Sigmoid colon (tissue), 7 donors: Measurements from ENCODE around the gene CATSPER1. TPM values are rescaled to one million over a fixed set of nuclear protein-coding genes. Genes with fewer than 3 reads are reported as not detected.
A peak's percentile ranks its signal among the peaks of the same experiment; 100 is the strongest.

Experiments
- DNase-seq: peaks from one replicate; pipeline ENCODE4 v3.0.0-alpha.2; 2019
- H3K27ac ChIP-seq, 4 donors: fragments of 200-600 bp; sonication (generic); one replicate each; pipeline ENCODE4 v1.5.1; 2016 to 2019; ENCODE audit warnings: mild to moderate bottlenecking in 1 of 4
- H3K27me3 ChIP-seq, 3 donors: fragments of 200-600 bp; sonication (generic); one replicate each; pipeline ENCODE4 v1.5.1; 2019; ENCODE audit warnings: mild to moderate bottlenecking in 1 of 3
- H3K36me3 ChIP-seq, 4 donors: fragments of 200-600 bp; sonication (generic); one replicate each; pipeline ENCODE4 v1.5.1; 2016 to 2019
- H3K4me1 ChIP-seq, 4 donors: fragments of 200-600 bp; sonication (generic); one replicate each; pipeline ENCODE4 v1.5.1; 2017 to 2019
- H3K4me3 ChIP-seq, 4 donors: fragments of 200-600 bp; sonication (generic); one replicate each; pipeline ENCODE4 v1.5.1; 2017 to 2019; ENCODE audit warnings: mild to moderate bottlenecking in 2 of 4, moderate library complexity in 1 of 4
- H3K9me3 ChIP-seq, 4 donors: fragments of 200-600 bp in 3 of 4; sonication (generic) in 3 of 4; one replicate each; pipeline versions ENCODE4 v1.5.1 to v1.6.1; 2013 to 2019
- EP300 ChIP-seq, 4 donors: sonication (generic); formaldehyde crosslinking; IDR thresholded peaks; one replicate each; pipeline ENCODE4 v1.6.1; 2017; ENCODE audit warnings: antibody characterized with exemption in 4 of 4
- POLR2A ChIP-seq, 2 donors: fragments of 450-650 bp; IDR thresholded peaks; one replicate each; pipeline ENCODE4 v1.6.1; 2016; ENCODE audit warnings: antibody characterized with exemption in 2 of 2, mild to moderate bottlenecking in 2 of 2, moderate library complexity in 2 of 2
- POLR2AphosphoS5 ChIP-seq, 4 donors: sonication (generic); formaldehyde crosslinking; IDR thresholded peaks; one replicate each; pipeline ENCODE4 v1.6.1; 2017; ENCODE audit warnings: antibody characterized with exemption in 4 of 4
- WGBS, 2 donors: extraction: QIAGEN DNeasy Blood & Tissue Kit; methylation state at CpG; one replicate each; pipeline ENCODE4 v1.1.7; 2013; 5-methylcytosine and 5-hydroxymethylcytosine counted together
- intact Hi-C: fragments of 100-400 bp; cut with DNase I; formaldehyde crosslinking; loops from one replicate; pipeline ENCODE4 v1.15.1; 2023
- polyA plus RNA-seq, 3 donors: library from polyadenylated mRNA; stranded (reverse); fragments of 200-250 nt; gene quantifications; one replicate each; pipeline ENCODE4 v1.2.3, GENCODE V29; 2013
- total RNA-seq, 4 donors: library from RNA; depleted of rRNA; stranded (reverse); fragments of >200 nt; gene quantifications; one replicate each; pipeline ENCODE4 v1.1.0, GENCODE V29; 2016
- TF ChIP-seq, protein P1 (sequence below), 4 experiments: fragments of 450-650 bp in 3 of 4; fragments of 200-600 bp in 1 of 4; IDR thresholded peaks; one replicate each; pipeline ENCODE4 v1.5.1; 2016 to 2019; ENCODE audit warnings: antibody characterized with exemption in 4 of 4, mild to moderate bottlenecking in 3 of 4, moderate library complexity in 2 of 4
- donor health status: healthy with polysubstance abuse.
- donor health status: Bipolar disorder and iron deficiency.
- donor health status: healthy.

Gene CATSPER1
- total and polyA plus RNA-seq, 7 donors: 0.06 TPM; not detected in 6

DNA sequence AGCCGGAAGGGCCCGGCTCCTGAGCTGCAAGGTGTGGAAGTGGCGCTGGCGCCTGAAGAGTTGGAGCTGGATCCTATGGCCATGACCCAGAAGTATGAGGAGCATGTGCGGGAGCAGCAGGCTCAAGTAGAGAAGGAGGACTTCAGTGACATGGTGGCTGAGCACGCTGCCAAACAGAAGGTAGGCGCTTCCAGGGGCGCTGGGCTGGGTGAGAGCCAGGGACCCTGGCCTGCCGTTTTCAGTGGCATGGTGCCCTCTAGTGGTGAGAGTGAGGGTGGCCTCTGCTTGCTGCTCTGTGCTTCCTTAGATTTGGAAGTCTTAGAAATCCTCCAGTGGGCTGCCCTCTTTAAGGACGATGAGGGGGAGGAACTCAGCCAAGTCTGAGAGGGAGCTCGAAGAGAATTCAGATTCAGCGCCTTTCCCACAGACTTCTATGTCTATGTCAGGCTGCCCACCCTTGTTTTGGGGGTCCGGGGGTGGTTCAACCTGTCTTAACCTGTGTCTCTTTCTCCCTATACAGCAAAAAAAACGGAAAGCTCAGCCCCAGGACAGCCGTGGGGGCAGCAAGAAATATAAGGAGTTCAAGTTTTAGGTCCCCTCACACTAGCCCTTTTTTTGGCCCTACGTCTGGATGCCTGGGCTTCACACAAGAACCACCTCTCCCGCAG is 42.0 kb upstream of the CATSPER1 start:
- H3K4me1 ChIP-seq: peaks cover 0 to 40% (median 32%) of the 10 kb centered on the region in 4 donors

DNA sequence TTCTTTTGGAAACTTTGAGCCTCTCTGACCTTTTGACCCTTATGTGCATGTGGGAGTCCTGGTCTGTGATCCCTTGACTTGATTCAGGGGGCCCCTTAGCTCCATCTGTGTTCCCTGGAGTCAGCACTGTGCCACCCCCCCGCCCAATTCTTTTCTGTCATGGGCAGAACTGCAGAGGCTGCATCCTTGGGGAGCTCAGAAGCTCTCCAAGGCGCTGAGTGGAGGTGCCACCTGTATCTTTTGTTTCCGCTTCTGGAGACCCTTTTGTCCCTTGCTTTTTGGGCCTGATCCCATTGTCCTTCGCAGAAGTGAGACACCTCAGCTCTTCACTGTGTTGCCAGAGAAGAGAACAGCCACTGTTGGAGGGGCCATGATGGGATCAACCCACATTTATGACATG is 41.4 kb upstream of the CATSPER1 start:
- no peak for DNase-seq
- Histone ChIP-seq H3K9me3 (no peaks in the 10 kb centered on the region), H3K4me1 (peaks cover 0 to 40% (median 32%) of the 10 kb centered on the region in 4 donors), H3K27ac (peak overlapping the region; percentile 88 to 98 (median 97)), H3K27me3 (no peaks in the 10 kb centered on the region), H3K36me3 (peaks cover 17 to 65% (median 39%) of the 10 kb centered on the region in 4 donors), H3K4me3 (no peak overlapping the region)
- no peak for TF ChIP-seq POLR2A (IDR thresholded peaks at IDR 0.05)
- TF ChIP-seq POLR2AphosphoS5 (IDR thresholded peaks at IDR 0.05): no peak
- no peak for TF ChIP-seq EP300 (IDR thresholded peaks at IDR 0.05)
- TF ChIP-seq, protein P1, sequence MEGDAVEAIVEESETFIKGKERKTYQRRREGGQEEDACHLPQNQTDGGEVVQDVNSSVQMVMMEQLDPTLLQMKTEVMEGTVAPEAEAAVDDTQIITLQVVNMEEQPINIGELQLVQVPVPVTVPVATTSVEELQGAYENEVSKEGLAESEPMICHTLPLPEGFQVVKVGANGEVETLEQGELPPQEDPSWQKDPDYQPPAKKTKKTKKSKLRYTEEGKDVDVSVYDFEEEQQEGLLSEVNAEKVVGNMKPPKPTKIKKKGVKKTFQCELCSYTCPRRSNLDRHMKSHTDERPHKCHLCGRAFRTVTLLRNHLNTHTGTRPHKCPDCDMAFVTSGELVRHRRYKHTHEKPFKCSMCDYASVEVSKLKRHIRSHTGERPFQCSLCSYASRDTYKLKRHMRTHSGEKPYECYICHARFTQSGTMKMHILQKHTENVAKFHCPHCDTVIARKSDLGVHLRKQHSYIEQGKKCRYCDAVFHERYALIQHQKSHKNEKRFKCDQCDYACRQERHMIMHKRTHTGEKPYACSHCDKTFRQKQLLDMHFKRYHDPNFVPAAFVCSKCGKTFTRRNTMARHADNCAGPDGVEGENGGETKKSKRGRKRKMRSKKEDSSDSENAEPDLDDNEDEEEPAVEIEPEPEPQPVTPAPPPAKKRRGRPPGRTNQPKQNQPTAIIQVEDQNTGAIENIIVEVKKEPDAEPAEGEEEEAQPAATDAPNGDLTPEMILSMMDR (IDR thresholded peaks at IDR 0.05): no peak
- intact Hi-C loops: no loop called here
- WGBS, 2 donors: 86 to 96% methylated on average over 4 of the region's 4 CpGs

More for the DNA sequence above, 42.0 kb upstream of the CATSPER1 start:
- Histone ChIP-seq H3K27ac (peak overlapping the region; percentile 88 to 98 (median 97)), H3K27me3 (no peaks in the 10 kb centered on the region), H3K9me3 (no peaks in the 10 kb centered on the region), H3K4me3 (no peak overlapping the region), H3K36me3 (peaks cover 14 to 59% (median 33%) of the 10 kb centered on the region in 4 donors)
- TF ChIP-seq, protein P1 (IDR thresholded peaks at IDR 0.05): peak; percentile 36 to 96 (median 76)
- no peak for TF ChIP-seq POLR2A (IDR thresholded peaks at IDR 0.05)
- DNase-seq: peak; percentile 80
- 59 to 63% methylated on average over 17 of the region's 17 CpGs for WGBS, 2 donors
- intact Hi-C loops: no loop called here

DNA sequence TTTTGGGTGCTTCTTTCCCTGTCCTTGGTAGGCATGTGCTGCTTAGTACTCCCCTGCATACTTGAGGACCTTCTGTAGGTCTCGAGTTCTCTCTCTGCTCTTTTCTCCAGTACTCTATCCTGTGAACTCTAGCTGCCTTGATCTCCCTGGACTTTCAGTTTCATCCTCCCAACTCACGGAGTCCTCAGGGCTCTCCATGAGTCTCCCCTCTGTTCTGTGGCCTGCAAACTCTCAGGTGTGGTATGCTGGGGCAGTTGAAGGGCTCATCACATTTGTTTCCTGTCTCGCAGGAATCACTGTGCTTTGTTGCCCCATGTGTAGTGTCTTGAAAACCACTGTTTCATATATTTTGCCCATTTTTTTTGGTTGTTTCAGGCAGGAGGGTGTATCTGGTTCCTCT is 40.5 kb upstream of the CATSPER1 start:
- DNase-seq: peak; percentile 5

GRCh38 chr11:66064571-66064970 is 38.3 kb upstream of the CATSPER1 start:
- no peaks in the 10 kb centered on the region for H3K27me3 ChIP-seq
- no peaks in the 10 kb centered on the region for H3K9me3 ChIP-seq
- H3K4me3 ChIP-seq: no peak overlapping the region
- TF ChIP-seq POLR2AphosphoS5 (IDR thresholded peaks at IDR 0.05): no peak
- TF ChIP-seq POLR2A (IDR thresholded peaks at IDR 0.05): no peak
- no peak for TF ChIP-seq EP300 (IDR thresholded peaks at IDR 0.05)
- TF ChIP-seq, protein P1 (IDR thresholded peaks at IDR 0.05): no peak
- no peak for DNase-seq
- 96 to 100% methylated on average over 1 of the region's 1 CpG for WGBS, 2 donors
- peaks cover 0 to 18% (median 17%) of the 10 kb centered on the region in 4 donors for H3K4me1 ChIP-seq
- H3K27ac ChIP-seq: no peak overlapping the region
- intact Hi-C loops: no loop called here
- H3K36me3 ChIP-seq: peaks cover 37 to 96% (median 66%) of the 10 kb centered on the region in 4 donors

More for the DNA sequence above, 40.5 kb upstream of the CATSPER1 start:
- Histone ChIP-seq H3K4me3 (no peak overlapping the region), H3K27me3 (no peaks in the 10 kb centered on the region), H3K9me3 (no peaks in the 10 kb centered on the region), H3K4me1 (peaks cover 0 to 31% (median 28%) of the 10 kb centered on the region in 4 donors), H3K36me3 (peaks cover 19 to 74% (median 45%) of the 10 kb centered on the region in 4 donors), H3K27ac (no peak overlapping the region)
- TF ChIP-seq EP300 (IDR thresholded peaks at IDR 0.05): no peak
- no peak for TF ChIP-seq POLR2A (IDR thresholded peaks at IDR 0.05)
- no peak for TF ChIP-seq POLR2AphosphoS5 (IDR thresholded peaks at IDR 0.05)
- TF ChIP-seq, protein P1 (IDR thresholded peaks at IDR 0.05): no peak
- 66 to 79% methylated on average over 3 of the region's 3 CpGs for WGBS, 2 donors
- intact Hi-C loops: no loop called here
